Measurements from ENCODE around the gene HPGDS.
A peak's percentile ranks its signal among the peaks of the same experiment; 100 is the strongest.
"Not testable (repeated sequence)": the region's sequence is repeated elsewhere in the genome, so short reads cannot be mapped to it uniquely, and the experiment has no call there.

The HPGDS gene

GRCh38 chr4:94333866-94334265, 8.8 kb downstream of the HPGDS start:
- H3K4me3 ChIP-seq (ENCODE audit: low read length) = no peak overlapping the region
- TF ChIP-seq CTCF (IDR thresholded peaks at IDR 0.05; ENCODE audit: insufficient read depth, low read depth, low read length, missing control alignments) = no peak
- DNase-seq (ENCODE audit: low read depth) = no peak

GRCh38 chr4:94332983-94333590, 9.5 kb downstream of the HPGDS start:
- no peak overlapping the region for H3K4me3 ChIP-seq (ENCODE audit: low read length)
- TF ChIP-seq CTCF (IDR thresholded peaks at IDR 0.05; ENCODE audit: insufficient read depth, low read depth, low read length, missing control alignments) = peak; percentile 29
- DNase-seq (ENCODE audit: low read depth) = no peak

- no peak for TF ChIP-seq CTCF (IDR thresholded peaks at IDR 0.05; ENCODE audit: insufficient read depth, low read depth, low read length, missing control alignments)
- H3K4me3 ChIP-seq (ENCODE audit: low read length) = no peak overlapping the region
- DNase-seq (ENCODE audit: low read depth) = no peak
Observed at GRCh38 chr4:94329933-94330332, 12.7 kb downstream of the HPGDS start.

GRCh38 chr4:94325835-94326234, 16.8 kb downstream of the HPGDS start:
- TF ChIP-seq CTCF (IDR thresholded peaks at IDR 0.05; ENCODE audit: insufficient read depth, low read depth, low read length, missing control alignments) = no peak
- DNase-seq (ENCODE audit: low read depth) = no peak
- no peak overlapping the region for H3K4me3 ChIP-seq (ENCODE audit: low read length)

DNA sequence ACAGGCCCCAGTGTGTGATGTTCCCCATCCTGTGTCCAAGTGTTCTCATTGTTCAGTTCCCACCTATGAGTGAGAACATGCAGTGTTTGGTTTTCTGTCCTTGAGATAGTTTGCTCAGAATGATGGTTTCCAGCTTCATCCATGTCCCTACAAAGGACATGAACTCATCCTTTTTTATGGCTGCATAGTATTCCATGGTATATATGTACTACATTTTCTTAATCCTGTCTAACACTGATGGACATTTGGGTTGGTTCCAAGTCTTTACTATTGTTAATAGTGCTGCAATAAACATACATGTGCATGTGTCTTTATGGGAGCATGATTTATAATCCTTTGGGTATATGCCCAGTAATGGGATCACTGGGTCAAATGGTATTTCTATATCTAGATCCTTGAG, 22.7 kb downstream of the HPGDS start:
- not testable (repeated sequence) for H3K4me3 ChIP-seq (ENCODE audit: low read length); DNase-seq (ENCODE audit: low read depth)

DNA sequence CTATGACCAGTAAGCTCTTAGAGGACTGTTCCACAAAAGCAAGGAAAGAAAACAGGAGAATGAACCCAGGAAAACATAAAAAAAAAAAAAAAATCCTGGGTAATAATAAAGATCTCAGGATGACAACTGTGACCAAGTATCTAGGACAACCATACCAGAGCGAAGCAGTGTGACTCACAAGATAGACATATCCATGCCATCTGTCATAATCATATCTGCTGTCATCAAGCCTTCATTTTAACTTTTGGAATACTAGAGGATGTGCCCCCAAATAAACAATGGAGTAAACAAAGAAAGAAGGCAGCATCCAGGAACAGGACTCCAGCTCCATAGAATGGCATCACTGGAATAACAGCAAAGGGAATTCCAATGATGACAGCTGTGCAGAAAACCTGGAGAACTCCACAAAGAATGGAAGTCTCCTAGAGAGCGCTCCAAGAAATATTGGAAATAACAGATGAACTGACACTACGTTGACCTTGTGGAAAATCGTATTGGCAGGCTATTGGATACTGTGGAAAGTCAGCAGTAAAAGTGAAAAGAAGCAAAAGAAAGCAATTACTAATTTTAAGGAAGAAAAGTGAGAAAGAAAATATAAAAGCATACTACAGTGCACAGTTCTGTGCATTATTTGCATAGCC, 35.3 kb downstream of the HPGDS start:
- no peak overlapping the region for H3K4me3 ChIP-seq (ENCODE audit: low read length)
- no peak for TF ChIP-seq CTCF (IDR thresholded peaks at IDR 0.05; ENCODE audit: insufficient read depth, low read depth, low read length, missing control alignments)
- DNase-seq (ENCODE audit: low read depth) = peak; percentile 22

DNA sequence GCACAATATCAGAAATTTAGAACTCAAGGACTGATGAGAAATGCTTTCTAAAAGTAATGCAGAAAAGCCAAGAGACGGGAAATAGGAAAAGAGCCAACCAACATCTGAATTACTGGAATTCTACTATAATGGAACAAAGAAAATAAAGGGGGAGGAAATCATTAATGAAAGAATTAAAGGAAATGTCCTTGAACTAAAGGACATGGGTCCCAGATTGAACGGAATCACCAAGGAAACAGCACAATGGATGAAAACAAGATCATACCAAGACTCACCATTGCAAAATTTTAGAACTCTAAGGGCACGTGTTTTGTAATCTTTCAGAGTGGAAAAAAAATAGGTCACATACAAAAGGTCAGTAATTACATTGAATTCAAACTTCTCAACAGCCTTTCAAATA, 35.9 kb downstream of the HPGDS start:
- no peak for DNase-seq (ENCODE audit: low read depth)
- no peak for TF ChIP-seq CTCF (IDR thresholded peaks at IDR 0.05; ENCODE audit: insufficient read depth, low read depth, low read length, missing control alignments)
- no peak overlapping the region for H3K4me3 ChIP-seq (ENCODE audit: low read length)
